COLO668 (cell line): Measurements from ENCODE around the gene PRSS56.
"Not testable (repeated sequence)": the region's sequence is repeated elsewhere in the genome, so short reads cannot be mapped to it uniquely, and the experiment has no call there.

ENCODE experiments used
- DNase-seq: peaks from one replicate; lab custom pipeline; 2025; ENCODE audit not compliant: unreplicated experiment; lab: John Stamatoyannopoulos, UW

PRSS56 gene

DNA sequence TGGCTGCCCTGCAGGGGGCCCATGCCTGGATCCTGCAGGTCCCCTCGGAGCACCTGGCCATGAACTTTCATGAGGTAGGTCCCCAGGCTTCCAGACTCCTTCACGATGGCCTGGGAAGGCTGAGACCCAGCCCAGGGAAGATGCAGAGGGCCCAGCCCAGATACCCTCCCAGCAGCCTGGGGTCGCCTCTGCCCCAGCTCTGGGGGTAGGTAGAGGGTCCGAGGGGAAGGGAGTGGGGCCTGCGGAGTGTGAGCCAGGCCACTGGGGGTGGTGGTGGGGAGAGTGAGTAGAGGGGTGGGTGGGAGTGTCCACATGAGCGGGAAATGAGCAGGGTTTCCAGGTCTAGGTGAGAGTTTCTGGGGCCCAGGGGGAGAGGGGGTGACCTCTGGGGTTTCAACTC lies 4.6 kb downstream of the PRSS56 start:
- DNase-seq = no peak

DNA sequence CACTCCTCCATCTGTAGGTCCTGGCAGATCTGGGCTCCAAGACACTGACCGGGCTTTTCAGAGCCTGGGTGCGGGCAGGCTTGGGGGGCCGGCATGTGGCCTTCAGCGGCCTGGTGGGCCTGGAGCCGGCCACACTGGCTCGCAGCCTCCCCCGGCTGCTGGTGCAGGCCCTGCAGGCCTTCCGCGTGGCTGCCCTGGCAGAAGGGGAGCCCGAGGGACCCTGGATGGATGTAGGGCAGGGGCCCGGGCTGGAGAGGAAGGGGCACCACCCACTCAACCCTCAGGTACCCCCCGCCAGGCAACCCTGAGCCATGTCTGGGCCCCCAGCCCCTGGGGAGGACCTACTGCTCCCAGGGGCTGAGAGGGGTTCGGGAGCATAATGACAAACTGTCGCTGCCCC lies 5.0 kb downstream of the PRSS56 start:
- DNase-seq = no peak

DNA sequence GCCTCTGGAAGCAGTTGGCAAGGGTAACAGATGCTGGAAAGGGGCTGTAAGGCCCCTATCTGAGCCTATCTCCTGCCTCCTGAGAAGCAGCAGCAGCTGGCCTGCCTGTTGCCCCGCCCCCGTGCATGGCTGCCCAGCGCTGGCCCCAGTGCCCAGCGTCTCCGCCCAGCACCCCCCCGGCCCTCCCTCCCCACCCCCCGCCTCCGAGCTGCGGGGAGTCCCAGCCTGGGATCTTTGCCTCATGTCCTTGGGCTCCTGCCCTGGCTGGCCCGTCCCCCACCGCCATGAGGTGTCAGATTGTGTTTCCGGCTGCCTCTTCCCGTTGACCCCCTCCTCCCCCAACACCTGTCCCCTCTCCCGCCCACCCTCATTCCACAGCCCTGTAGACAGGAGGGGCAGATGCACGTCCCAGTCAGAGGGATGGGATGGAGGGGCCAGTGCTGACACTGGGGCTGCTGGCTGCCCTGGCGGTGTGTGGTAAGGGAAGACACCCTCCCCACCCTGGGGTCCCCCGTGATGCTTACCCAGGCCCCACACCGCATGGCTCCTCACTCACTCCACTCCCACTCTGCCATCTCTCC lies 5.7 kb downstream of the PRSS56 start, which contains the start of gene CHRND:
CHRND (plus strand) TSS at position 370 of the 581 bp plus-strand sequence; CDS start at position 426, 56 bp downstream.
- DNase-seq = no peak

DNA sequence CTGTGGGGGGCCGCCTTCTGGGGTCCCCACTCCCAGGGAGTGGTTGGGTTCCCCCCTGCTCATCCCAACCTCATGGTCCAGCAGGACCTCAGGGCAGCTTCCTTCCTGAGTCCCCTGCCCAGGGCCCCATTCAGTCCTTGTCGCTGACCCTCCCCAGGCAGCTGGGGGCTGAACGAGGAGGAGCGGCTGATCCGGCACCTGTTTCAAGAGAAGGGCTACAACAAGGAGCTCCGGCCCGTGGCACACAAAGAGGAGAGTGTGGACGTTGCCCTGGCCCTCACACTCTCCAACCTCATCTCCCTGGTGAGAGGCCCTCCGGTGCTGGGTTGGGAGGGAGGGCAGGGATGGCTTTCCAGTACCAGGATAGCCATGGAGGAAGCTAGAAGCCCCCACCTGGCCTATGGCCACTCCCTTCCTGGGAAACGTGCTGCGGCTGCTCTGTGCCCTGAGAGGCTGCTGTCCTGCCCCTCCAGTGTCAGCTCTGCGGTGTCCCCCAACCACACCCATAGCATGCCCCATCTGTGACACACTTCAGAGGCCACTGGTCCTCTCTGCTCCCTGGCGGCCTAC lies 6.3 kb downstream of the PRSS56 start:
- no peak for DNase-seq

DNA sequence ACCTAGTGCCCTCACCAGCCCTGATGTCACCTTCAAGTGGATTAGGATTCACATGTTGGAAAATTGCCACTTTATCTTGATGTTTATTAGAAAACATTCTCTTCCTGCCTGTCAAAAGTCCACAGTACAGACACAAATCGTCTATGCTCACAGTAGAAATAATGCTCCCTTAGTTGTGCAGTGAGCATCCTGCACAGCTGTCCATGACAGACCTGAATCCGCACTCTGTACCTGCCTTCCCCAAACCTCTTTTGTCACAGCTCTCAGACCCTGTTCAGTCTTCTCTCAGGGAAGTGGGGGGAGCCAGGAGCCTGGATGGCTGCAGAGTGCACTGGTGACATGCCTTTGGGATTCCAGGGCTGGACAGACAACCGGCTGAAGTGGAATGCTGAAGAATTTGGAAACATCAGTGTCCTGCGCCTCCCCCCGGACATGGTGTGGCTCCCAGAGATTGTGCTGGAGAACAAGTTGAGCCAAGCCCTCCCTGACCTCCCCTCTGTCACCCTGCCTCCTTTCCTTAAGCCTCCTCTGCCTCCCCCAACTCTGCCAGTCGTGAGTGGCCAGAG lies 7.8 kb downstream of the PRSS56 start:
- DNase-seq = no peak

DNA sequence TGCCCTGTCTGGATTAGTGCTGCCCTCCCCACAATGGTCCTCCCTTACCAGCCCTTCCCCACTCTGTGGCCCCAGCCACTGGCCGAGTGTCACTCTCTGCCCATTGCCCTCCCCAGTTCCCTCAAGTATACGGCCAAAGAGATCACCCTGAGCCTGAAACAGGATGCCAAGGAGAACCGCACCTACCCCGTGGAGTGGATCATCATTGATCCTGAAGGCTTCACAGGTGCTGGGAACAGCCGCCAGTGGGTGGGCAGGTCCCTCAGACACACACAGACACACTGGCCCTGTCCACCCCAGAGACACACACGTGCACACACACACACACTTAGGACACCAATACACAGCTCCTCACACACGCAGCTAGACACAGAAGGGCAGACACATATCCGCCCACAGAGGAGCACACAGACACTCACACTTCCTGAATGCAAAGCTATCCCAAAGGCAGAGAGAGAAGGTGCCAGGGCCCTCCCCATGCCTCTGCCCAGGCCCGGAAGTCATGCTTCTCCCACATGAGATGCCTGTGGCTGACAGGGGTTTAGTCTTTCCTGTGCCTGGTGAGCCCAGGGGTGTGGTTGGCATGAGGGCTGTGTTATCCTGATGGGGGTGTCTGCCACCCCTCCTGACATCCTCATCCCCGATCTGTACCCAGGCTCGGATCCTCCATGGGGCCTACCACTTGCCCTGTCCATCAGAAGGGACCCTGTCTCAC lies 8.7 kb downstream of the PRSS56 start:
- DNase-seq = no peak

DNA sequence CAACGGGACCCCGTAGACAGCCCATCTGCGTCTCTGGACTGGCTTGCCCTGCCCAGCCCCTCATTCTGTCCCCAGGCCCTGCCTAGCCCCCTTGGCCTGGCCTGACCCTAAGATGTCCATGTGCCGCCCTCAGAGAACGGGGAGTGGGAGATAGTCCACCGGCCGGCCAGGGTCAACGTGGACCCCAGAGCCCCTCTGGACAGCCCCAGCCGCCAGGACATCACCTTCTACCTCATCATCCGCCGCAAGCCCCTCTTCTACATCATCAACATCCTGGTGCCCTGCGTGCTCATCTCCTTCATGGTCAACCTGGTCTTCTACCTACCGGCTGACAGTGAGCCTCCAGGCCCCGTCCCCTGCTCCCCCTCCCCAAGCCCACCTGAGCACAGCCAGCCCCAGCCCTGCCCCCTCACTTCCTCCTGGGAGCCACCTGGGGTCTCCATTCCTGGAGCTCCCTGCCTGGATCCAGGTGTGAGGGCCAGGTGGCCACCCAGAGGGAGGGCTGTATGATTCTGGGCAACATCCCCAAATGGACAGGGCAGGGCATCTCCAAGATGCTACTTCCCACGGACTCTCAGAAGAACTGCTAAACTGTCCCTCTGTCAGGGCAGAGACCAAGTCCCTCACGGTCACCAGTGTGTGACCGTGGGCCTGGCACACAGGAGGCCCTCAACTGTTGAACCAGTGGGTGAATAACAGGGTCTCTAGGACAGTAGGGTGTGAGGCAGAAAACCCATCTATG lies 9.8 kb downstream of the PRSS56 start:
- no peak for DNase-seq

DNA sequence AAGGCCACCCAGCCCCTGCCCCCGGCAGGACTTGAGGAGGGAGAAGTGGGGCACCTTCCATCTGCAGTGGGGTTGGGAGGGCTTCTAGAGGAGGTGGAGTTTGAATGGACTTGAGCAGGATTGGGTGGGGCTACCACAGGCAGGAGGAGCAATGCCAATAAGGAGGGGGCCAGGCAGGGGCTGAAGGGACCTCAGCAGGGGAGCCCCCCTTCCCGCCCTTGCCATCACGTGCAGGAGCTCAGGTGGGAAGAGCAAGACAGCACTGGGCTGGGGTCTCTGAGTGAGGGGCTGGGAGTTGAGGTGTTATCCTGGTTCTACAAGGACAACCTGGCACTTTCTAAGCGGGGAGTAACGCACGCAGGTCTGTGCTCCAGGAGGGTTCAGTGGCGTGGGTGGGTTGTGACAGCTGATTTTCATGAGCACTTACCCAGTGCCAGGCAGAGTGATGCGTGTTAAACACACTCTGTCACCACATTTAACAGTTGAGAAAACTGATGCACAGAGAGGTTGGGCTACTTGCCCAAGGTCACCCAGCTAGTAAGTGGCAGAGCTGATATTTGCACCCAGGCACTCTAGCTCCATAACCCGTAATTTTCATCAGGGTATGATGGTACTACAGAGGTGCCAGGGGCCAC lies 10.6 kb downstream of the PRSS56 start:
- DNase-seq = no peak

DNA sequence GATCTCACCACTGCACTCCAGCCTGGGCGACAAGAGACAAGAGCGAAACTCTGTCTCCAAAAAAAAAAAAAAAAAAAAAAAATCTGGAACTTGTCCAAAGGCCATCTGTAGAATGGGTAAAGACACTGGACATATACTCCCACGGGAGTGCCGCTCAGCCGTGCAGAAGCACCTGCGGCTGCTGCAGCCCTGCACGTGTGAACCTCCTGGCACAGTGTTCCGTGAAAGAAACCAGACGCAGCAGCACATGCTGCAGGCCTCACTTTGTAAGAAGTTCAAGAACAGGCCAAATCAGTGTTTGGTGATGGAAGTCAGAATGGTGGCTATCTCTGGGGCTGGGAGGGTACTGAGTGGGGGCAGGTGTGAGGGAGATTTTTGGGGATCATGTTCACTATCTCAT lies 12.2 kb downstream of the PRSS56 start:
- no peak for DNase-seq

DNA sequence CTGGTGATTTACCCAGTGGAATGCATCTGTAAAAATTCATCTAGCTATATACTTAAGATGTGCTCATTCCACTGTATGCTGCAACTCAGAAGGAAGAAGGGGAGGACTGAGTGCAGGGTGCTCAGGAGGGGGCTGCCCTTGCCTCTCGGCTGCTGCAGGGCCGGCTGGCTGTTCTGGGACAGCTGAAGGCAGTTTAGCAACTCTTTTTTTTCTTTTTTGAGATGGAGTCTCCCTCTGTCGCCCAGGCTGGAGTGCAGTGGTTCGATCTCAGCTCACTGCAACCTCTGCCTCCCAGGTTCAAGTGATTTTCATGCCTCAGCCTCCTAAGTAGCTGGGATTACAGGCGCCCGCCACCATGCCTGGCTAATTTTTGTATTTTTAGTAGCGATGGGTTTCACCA lies 12.6 kb downstream of the PRSS56 start:
- not testable (repeated sequence) for DNase-seq

DNA sequence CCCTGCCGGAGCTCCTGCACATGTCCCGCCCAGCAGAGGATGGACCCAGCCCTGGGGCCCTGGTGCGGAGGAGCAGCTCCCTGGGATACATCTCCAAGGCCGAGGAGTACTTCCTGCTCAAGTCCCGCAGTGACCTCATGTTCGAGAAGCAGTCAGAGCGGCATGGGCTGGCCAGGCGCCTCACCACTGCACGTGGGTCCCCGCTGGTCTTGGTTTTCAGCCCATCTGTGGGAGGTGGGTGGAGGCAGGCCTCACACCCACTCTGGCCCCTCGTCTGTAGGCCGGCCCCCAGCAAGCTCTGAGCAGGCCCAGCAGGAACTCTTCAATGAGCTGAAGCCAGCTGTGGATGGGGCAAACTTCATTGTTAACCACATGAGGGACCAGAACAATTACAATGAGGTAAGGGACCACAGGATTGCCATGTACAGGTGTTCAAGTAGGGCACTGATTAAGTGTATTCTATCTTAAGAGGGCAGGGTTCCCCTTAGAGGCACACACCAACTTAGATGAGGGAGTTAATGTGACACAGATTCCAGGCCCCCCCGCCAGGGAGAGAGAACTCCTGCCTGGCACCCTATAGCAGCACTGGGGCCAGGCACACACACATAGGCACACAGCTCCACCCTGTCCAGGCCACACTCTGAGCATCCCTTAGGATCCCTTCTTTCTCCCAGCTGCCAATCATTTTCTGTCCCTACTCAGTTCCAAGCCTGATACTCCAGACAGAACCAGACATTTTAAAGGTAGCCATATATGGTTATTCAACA lies 13.9 kb downstream of the PRSS56 start:
- DNase-seq = no peak

DNA sequence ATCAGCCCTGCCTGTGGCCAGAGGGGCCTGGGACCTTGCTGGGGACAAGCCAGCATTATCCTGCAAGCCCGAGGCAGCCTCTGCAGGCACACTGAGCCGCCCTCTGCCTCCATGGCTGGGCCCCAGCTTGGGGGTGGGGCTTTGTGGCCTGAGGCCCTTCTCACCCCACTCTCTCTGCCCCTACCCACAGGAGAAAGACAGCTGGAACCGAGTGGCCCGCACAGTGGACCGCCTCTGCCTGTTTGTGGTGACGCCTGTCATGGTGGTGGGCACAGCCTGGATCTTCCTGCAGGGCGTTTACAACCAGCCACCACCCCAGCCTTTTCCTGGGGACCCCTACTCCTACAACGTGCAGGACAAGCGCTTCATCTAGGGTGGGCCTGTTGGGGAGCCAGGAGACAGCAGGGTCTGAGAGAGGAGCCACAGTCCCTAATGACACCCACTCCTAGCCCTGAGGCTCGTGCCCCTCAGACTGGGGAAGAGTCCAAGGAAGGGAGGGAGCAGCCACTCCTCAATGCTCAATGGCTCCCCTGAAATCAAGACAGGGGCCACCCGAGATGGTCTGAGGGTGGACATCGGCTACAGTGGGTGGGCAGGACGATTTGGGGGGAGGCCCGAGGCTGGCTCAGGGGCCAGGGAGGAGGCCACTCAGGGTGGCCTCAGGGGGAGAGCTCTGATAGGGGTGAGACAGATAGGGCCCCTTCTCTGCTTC lies 14.9 kb downstream of the PRSS56 start:
- DNase-seq = no peak

DNA sequence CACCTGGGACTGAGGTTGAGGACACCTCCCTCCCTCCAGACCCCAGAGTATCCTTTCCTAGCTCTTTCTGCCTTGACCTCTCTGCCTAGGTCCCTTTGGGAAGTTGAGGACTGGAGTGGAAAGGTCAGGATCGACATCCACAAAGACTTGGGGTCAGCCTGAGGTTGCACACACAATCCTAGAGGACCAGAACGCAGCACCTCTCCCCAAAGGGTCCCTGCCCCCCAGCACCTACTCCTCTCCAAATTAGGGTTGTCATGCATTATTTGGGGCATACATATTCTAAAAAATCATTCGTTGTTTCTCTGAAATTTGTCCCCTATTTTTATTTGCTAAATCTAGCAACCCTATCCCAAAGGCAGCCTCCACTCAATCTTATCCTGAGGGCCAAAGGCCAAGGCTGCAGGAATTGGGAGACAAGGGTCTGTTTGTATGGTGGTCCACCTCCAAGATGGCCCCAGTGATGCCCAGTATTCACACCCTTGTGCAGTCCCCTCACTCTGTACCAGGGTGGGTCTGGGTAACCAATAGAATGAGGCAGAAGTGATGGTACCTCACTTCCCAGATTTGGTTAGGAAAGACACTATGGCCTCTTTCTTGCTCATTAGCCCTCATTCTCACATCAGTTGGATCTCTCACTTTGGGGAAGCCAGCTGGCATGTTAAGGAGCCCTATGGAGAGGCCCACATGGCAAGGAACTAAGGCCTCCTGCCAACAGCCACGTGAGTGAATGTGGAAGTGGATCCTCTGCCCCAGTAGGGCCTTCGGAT lies 15.8 kb downstream of the PRSS56 start:
- DNase-seq = no peak

DNA sequence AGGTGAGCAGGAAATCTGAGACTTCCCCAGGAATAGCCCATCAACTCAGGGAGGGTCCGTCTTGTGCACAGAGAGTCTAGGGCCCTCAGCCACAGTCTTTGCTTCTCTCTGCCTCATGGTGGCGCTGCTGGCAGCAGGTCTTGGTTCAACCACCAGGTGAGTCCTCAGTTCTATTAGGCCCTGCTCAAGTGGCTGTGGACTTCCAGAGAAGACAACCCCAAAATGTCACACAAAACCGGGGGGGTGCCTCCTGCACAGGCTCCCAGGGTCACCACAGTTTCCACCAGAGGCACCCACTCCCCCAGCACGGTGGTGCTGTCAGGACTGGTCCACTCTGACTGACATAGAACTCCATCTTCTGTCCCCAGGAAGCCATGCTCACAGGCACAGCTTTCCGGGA lies 16.9 kb downstream of the PRSS56 start:
- DNase-seq = peak; percentile 11

DNA sequence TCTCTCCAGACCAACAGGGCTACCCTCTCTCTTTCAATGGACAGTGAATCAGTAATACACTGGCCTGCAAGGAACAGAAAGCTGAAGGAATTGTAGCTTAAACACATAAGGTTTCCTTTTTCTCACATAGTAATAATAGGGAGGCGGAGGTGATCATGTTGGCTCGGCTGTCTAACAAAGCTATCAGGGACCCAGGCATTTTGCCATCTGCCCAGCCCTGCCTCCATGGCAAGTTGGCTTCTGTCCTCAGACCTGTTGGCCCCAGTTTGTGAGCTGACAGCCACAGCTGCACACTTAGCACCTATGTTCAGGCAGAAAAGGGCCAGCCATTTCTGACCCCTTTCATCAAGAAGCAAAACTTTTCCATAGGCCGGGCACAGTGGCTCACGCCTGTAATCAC lies 17.3 kb downstream of the PRSS56 start:
- no peak for DNase-seq

DNA sequence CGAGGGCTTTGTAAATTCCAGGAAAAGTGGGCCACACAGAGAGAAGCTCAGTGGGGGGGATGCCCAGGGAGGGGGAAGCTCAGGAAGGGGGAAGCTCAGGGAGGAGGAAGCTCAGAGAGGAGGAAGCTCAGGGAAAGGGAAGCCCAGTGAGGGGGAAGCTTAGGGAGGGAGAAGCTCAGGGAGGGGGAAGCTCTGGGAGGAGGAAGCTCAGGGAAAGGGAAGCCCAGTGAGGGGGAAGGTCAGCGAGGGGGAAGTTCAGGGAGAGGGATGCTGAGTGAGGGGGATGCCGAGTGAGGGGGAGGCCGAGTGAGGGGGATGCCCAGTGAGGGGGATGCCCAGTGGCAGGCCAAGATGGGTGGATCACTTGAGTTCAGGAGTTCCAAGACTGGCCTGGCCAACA lies 18.5 kb downstream of the PRSS56 start:
- no peak for DNase-seq

DNA sequence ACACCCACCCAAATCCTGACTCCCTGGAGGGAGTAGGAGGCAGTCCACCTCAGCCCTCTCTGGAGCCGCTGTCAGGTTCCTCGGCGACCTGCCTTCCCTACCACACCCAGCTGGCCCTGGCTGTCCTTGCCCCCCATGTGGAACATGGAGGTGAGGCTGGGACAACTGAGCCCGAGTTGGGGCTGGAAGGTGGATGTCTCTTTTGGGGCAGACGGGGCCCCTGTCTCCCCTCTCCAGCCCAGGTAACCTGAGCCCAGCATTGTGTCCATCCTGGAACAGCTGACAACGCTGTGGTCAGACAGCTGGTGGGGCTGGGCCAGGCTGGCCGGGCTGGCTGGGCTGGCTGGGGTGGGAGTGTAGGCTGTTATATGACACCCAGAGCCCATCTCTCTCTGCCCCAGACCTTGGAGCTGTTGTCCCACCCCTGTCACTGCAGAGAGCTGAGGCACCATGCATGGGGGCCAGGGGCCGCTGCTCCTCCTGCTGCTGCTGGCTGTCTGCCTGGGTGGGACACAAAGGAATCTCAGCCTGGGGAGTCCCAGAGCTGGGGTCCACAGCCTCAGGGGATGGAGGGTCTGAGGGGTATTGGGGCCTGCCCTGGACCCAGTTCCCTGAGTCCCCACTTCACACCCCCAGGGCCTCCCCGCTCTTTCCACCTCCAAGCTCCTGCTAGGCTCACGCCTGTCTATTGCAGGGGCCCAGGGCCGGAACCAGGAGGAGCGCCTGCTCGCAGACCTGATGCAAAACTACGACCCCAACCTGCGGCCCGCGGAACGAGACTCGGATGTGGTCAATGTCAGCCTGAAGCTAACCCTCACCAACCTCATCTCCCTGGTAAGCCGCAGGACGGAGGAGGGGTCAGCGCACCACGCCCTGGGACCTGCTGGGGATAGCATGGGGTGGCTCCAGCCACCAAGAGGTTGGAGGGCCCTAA lies 19.4 kb downstream of the PRSS56 start, which contains the start of gene CHRNG:
CHRNG (plus strand) TSS at position 395 of the 934 bp plus-strand sequence; CDS start at position 451, 56 bp downstream.
- DNase-seq = peak; percentile 14
